SH-SY5Y (cell line): ENCODE data around the gene BTAF1.

ENCODE experiments used
- GATA2 ChIP-seq: IDR thresholded peaks from 2 replicates; pipeline ENCODE4 v1.6.1; 2011; ENCODE audit warnings: mild to moderate bottlenecking, low read depth, low read length
- GATA3 ChIP-seq: IDR thresholded peaks from 2 replicates; pipeline ENCODE4 v1.6.1; 2011; ENCODE audit warnings: low read depth, mild to moderate bottlenecking, low read length, moderate library complexity

Gene BTAF1

DNA sequence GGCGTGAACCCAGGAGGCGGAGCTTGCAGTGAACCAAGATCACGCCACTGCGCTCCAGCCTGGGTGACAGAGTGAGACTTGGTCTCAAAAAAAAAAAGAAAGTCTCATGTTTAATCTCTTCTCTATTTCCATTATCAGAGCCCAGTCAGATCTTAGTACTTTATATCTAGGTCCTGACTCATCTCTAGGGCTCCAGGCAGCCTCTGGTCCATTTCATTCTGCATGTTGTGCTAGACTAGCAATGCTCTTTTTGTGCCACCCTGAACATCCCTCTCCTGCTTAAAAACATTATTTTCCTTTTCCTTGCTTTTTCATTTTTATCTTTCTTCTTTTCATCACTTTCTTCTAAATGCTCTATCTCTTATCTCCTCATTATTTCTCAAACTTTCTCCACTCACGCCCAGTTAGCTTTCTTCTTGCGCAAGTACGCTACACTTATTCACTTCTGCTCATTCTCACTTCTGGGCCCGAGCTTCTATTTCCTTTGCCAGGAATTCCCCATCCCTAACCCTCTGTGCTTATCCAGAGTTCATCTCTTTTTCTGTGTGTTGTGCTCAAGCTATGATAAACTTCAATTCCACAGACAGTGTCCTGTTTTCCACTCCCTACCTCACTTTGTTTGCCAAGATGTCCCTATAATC, 63.9 kb downstream of the BTAF1 start:
- TF ChIP-seq GATA2 (no peak), GATA3 (no peak)

DNA sequence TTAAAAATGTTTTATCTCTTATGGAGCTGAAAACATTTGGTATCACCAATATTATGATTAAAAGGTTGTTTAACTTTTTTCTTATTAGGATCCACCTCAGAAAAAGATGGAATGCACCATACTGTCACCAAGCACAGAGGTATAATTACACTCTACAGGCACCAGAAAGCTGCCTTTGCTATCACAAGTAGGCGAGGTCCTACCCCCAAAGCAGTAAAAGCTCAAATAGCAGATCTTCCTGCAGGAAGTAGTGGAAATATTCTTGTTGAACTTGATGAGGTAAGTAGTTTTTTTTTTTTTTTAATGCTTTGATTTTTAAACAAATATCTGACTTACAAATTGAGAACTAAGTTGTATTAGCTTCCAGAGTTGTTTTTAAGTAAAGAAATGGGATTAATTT, 68.5 kb downstream of the BTAF1 start:
- TF ChIP-seq GATA3 (no peak), GATA2 (no peak)

DNA sequence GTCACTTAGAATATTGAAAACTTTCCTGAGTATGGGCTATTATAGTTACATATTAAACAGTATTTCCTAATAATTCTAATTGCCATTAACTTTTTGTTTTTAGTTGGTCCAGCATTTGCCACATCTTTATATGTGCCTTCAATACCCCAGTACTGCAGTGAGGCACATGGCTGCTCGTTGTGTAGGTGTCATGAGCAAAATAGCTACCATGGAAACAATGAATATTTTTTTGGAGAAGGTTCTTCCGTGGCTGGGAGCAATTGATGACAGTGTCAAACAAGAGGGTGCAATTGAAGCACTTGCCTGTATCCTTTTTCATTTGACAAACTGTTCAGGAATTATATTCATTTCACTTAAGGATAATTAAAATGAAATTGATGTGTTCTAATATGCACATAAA, 72.7 kb downstream of the BTAF1 start:
- TF ChIP-seq GATA3: no peak
- TF ChIP-seq GATA2: no peak

DNA sequence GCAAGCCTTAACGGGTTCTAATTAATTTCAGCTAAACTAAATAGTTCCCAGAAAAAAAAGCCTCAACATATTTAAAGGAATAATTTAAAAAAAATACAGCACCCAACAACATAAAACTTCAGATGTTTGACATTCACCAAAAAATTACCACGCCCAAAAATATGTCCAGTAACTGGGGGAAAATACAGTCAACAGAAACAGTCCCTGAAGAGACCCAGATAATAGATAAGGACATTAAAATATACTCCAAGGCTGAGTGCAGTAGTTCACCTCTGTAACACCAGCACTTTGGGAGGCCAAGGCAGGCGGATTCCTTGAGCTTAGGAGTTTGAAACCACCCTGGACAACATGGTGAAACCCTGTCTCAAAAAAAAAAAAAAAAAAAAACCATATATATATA, 78.0 kb downstream of the BTAF1 start:
- no peak for TF ChIP-seq GATA2
- TF ChIP-seq GATA3: no peak

DNA sequence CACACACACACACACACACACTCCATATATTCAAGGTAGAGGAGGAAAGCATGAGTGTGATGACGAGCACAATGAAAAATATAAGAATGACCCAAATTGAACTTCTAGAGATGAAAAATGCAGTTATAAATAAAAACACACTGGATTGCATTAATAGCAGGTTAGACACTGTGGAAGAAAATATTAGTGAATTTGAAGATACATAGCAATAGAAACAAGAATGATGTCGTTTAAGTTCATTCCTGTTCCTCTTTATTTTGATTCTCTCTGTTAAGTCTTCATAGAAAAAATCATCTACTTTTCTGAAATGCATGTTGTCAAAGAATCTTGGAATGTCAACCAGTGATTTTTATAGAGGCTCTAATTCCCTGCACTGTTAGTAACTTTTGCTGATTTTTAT, 78.4 kb downstream of the BTAF1 start:
- no peak for TF ChIP-seq GATA2
- no peak for TF ChIP-seq GATA3

DNA sequence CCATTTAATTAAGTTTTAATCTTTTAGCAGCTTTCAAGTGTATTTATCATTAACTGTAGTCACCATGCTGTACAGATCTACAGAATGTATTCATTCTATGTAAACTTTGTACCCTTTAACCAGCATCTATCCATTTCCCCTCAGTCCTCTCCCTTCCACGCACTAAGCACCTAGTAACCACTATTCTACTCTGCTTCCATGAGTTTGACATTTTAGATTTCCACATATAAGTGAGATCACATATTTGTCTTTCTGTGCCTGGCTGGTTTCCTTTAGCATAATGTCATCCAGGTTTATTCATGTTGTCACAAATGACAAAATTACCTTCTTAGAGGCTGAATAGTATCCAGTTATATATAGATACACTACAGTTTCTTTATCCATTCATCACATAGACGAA, 79.7 kb downstream of the BTAF1 start:
- TF ChIP-seq GATA3 (no peak), GATA2 (no peak)

DNA sequence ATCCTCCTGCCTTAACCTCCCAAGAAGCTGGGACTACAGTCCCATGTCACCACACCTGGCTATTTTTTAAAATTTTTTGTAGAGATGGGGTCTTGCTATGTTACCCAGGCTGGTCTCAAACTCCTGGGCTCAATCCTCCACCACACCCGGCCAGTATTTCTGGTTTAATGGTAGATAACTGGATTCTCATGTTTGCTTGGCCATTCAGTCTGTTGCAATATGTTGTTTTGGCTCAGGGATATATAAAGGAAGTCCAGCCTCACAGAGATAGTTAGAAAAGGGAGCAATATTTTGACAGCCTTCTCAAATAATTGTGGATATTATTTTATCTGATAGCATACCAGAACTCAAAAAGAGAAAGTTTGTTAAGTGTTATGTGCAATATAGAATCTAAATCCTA, 82.4 kb downstream of the BTAF1 start:
- TF ChIP-seq GATA2: no peak
- TF ChIP-seq GATA3: no peak

DNA sequence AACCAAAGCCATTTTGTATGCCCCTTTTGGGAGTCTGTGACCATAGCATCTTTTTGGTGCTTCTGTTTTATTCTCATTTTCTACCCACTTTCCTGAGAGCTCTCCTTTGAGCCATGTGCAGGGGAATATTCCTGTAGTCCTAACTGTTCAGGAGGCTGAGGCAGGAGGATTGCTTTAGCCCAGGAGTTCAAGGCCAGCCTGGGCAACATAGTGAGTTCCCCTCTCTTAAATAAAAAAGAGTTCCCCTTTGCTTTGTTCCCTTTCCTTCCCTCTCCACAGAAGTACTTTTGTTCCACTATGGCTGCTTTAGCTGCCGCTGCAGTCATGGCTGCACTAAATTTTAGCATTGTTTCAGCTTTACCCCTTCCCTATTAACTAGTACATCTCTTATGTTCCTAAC, 85.9 kb downstream of the BTAF1 start:
- TF ChIP-seq GATA3: no peak
- TF ChIP-seq GATA2: no peak

DNA sequence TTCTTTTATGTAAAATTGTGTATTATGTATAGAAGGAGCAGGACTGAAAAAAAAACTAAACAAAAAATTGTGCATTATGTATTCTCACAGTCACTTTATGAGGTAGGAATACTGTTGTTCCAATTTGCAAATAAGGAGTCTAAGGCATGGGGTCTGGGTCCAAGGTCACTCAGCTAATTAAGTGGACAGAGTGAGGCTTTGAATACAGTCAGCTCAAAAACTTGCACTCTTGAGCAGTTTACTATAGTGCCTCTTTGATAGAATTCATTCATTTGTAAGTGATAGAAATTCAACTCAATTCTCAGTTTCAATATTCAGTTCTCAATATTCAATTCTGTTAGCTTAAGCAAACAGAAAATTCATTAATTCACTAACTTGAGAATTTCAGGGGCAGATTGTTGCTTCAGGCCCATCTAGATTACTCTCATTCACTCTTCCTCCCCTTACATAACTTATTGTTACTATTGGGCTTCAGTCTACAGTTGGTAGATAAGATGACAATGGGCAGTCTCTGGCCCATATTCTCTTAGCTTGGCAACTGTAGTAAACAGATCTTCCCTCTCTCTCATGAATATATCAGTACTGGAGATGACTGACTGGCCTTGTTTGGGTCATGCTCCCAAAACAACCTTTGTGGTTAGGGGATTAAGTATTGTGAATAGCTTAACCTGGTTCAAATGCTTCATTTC, 86.6 kb downstream of the BTAF1 start:
- TF ChIP-seq GATA2 (no peak), GATA3 (no peak)

DNA sequence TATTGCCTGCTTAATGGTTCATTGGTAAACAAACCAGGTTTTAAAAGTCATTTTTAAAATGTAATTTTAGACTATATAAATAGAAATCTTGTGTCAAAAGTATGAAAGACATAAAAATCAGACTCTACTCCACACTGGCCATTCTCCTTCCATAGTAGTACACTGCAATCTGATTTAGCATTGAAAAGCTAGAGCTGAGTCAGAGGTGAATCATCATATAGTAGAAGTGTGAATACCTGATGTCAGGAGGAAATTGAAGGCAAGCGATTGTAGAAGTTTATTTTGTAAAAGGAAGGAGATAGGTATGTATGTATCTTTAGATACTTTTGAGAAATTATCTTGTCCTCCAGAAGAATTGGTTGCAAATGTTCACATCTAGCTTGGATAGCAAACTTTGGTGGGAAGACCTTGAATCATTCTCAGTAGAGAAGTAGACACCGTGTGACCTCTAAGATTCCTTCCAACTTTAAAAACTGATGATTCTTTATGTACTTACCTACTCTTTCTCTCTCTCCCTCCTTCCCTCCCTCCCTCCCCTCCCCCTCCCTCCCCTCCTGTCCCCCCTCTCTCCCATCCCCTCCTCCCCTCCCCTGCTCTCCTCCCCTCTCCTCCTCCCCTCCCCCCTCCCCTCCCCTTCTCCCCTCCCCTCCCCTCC, 88.1 kb downstream of the BTAF1 start:
- no peak for TF ChIP-seq GATA2

DNA sequence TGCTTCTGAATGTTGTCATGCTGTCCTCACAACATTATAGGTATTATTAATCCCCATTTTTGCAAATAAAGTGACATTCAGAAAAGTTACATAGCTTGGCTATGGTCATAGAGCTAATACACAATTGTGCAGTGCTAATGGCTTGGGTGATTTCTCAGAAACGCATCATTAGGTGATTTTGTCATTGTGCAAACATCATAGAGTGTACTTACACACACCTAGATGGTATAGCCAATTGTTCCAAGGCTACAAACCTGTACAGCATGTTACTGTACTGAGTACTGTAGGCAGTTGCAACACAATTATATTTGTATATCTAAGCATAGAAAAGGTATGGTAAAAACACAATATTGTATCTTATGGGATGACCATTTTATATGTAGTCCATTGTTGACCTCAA, 91.0 kb downstream of the BTAF1 start:
- TF ChIP-seq GATA2 (no peak), GATA3 (no peak)

DNA sequence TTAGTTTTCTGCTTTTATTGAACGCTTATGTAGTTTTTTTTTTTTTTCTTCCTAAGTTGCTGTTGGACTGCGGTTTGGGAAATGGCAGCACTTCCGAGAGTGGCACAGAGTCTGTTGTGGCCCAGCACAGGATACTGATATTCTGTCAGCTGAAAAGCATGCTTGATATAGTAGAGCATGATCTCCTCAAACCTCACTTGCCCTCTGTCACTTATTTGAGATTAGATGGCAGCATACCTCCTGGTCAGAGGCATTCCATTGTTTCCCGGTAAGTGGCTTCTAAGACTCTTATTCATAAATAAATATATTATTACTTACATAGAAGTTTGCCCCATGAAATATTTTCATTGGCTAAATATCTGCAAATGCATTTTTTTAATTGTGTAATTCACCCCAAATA, 101.1 kb downstream of the BTAF1 start:
- TF ChIP-seq GATA2 (no peak), GATA3 (no peak)

DNA sequence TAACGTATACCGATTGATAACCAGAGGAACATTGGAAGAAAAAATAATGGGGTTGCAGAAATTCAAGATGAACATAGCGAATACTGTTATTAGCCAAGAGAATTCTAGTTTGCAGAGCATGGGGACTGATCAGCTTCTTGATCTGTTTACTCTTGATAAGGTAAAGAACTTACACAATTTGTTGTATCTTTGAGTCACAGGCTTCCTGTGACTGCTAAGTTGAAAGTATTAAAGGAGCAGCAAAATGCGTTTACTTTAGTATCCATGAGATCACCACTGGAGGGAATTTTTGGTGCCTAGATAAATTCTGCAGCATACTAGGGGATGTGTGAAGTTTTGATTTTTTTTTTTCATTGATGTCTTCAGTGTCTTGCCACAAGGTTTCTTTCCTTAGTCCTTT, 103.6 kb downstream of the BTAF1 start:
- TF ChIP-seq GATA3 (no peak), GATA2 (no peak)

DNA sequence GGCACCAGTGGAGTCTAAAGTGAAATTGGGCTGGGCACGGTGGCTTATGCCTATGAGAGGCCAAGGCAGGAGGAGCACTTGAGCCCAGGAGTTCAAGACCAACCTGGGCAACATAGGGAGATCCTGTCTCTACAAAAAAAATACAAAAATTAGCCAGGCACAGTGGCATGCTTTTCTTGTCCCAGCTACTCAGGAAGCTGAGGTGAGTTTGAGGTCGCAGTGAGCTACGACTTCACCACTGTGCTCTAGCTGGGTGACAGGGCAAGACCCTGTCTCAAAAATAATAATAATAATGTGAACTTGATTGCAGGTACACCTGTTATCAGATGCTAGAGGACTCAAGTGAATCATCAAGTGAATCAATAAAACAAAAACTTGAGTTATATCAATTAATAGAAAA, 108.0 kb downstream of the BTAF1 start:
- TF ChIP-seq GATA2 (no peak), GATA3 (no peak)

DNA sequence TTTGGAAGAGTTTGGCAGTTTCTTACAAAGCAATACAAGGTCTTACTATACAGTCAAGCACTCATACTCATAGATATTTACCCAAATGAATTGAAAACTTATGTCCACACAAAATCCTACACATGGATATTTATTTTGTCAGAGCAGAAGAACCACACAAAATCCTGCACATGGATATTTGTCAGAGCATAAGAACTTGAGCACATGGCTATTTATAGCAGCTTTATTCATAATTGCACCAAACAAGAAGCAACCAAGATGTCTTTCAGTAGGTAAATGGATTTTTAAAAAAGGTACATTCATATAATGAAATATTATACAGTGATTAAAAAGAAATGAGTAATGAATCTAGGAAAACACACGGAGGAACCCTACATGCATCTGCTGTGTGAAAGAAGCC, 115.4 kb downstream of the BTAF1 start:
- TF ChIP-seq GATA3 (no peak), GATA2 (no peak)
